Measurements from ENCODE around the gene ZW10.

ZW10 gene

GRCh38 chr11:113695207-113695606, 78.3 kb downstream of the ZW10 start:
- no peak overlapping the region for H3K4me3 ChIP-seq (ENCODE audit: low read length)
- H3K9me3 ChIP-seq (ENCODE audit: control insufficient read depth, low read length) = no peaks in the 10 kb centered on the region
- peaks cover 19% of the 10 kb centered on the region for H3K36me3 ChIP-seq (ENCODE audit: control insufficient read depth, insufficient read depth, low read length, severe bottlenecking)
- no peaks in the 10 kb centered on the region for H3K4me1 ChIP-seq (ENCODE audit: control insufficient read depth, insufficient read depth, low read length)
- no peak overlapping the region for H3K9ac ChIP-seq (ENCODE audit: low read length)
- no peak for DNase-seq (ENCODE audit: low read depth)
- peaks cover 2% of the 10 kb centered on the region for H3K27me3 ChIP-seq (replicated peaks; ENCODE audit: control insufficient read depth, insufficient read depth, low read length)

DNA sequence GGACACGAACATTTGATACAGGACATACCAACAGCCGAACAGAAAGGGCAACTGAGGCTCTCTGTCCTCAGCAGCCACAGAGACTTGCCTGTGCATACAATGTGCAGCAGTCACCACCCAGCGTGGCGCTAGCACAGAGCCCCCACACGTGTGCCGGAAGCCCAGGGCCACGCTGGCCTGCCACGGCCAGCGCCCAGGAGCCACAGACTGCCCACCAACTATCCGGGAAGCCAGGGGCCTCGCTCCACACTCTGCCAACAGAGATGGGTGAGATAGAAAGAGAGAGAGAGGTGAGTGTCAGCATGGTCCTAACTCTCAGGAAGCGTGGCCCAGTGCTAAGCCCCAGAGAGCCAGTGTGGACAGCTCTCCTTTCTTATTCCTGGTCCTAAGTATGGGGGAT, 79.1 kb downstream of the ZW10 start:
- H3K4me1 ChIP-seq (ENCODE audit: control insufficient read depth, insufficient read depth, low read length) = no peaks in the 10 kb centered on the region
- DNase-seq (ENCODE audit: low read depth) = no peak
- H3K4me3 ChIP-seq (ENCODE audit: low read length) = no peak overlapping the region
- no peaks in the 10 kb centered on the region for H3K9me3 ChIP-seq (ENCODE audit: control insufficient read depth, low read length)
- peaks cover 19% of the 10 kb centered on the region for H3K36me3 ChIP-seq (ENCODE audit: control insufficient read depth, insufficient read depth, low read length, severe bottlenecking)
- H3K9ac ChIP-seq (ENCODE audit: low read length) = no peak overlapping the region
- H3K27me3 ChIP-seq (replicated peaks; ENCODE audit: control insufficient read depth, insufficient read depth, low read length) = peaks cover 2% of the 10 kb centered on the region

- no peaks in the 10 kb centered on the region for H3K9me3 ChIP-seq (ENCODE audit: control insufficient read depth, low read length)
- H3K9ac ChIP-seq (ENCODE audit: low read length) = no peak overlapping the region
- H3K4me1 ChIP-seq (ENCODE audit: control insufficient read depth, insufficient read depth, low read length) = no peaks in the 10 kb centered on the region
- no peak for DNase-seq (ENCODE audit: low read depth)
- H3K36me3 ChIP-seq (ENCODE audit: control insufficient read depth, insufficient read depth, low read length, severe bottlenecking) = peaks cover 19% of the 10 kb centered on the region
- H3K27me3 ChIP-seq (replicated peaks; ENCODE audit: control insufficient read depth, insufficient read depth, low read length) = no peaks in the 10 kb centered on the region
- H3K4me3 ChIP-seq (ENCODE audit: low read length) = no peak overlapping the region
These were observed 80.5 kb downstream of the ZW10 start for GRCh38 chr11:113693030-113693429.

DNA sequence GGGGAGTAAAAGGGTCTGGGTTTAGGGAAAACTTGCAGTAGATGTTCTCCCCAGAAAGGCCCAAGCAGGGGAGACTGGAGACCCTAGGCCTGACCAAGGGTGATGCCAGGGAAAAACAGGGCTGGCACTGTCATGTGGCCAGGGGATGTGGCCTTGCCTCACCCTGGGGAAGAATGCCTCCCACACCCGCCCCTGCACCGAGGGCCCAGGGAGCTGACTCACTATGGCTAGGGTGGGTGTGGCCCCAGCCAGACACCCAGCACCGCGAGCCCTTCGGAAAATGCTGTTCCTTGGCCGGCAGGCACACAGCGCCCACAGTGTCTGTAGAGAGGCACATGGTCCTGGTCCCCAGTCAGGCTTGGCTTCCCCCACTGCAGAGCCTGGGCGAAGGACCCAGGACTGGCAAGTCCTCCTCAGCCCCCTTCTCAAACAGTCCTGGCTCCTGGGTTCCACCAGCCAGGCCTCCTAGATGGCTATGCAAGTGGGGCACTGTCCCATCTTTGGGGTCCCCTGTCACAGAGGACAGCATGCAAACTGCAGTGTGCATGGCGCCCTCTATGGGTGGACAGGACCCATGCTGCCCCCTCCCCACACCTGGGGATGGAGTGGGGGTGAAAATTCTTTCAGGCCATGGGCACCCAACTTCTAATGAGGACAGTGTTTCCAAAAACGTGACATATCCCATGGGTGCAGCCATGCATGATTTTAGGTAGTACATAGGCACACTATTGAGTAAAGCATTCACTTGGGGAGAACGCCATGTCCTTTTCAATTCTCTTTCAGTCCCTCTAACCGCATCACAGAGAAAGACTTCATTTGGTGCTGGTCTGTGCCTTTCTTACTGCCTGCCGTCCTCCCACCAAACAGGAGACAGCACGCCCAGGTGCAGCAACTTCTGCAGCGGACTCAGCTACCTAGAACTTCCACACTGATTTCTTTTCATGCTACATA, 82.6 kb downstream of the ZW10 start:
- Histone ChIP-seq H3K4me3 (ENCODE audit: low read length) (no peak overlapping the region), H3K36me3 (ENCODE audit: control insufficient read depth, insufficient read depth, low read length, severe bottlenecking) (peaks cover 3% of the 10 kb centered on the region), H3K9me3 (ENCODE audit: control insufficient read depth, low read length) (no peaks in the 10 kb centered on the region), H3K9ac (ENCODE audit: low read length) (no peak overlapping the region), H3K4me1 (ENCODE audit: control insufficient read depth, insufficient read depth, low read length) (peaks cover under 1% of the 10 kb centered on the region), H3K27me3 (replicated peaks; ENCODE audit: control insufficient read depth, insufficient read depth, low read length) (no peaks in the 10 kb centered on the region)
- peak; percentile 47 for DNase-seq (ENCODE audit: low read depth)

GRCh38 chr11:113689768-113690618, 83.5 kb downstream of the ZW10 start:
- Histone ChIP-seq H3K9ac (ENCODE audit: low read length) (no peak overlapping the region), H3K36me3 (ENCODE audit: control insufficient read depth, insufficient read depth, low read length, severe bottlenecking) (no peaks in the 10 kb centered on the region), H3K4me1 (ENCODE audit: control insufficient read depth, insufficient read depth, low read length) (peaks cover 3% of the 10 kb centered on the region), H3K9me3 (ENCODE audit: control insufficient read depth, low read length) (no peaks in the 10 kb centered on the region), H3K4me3 (ENCODE audit: low read length) (no peak overlapping the region), H3K27me3 (replicated peaks; ENCODE audit: control insufficient read depth, insufficient read depth, low read length) (peaks cover 5% of the 10 kb centered on the region)
- DNase-seq (ENCODE audit: low read depth) = no peak

DNA sequence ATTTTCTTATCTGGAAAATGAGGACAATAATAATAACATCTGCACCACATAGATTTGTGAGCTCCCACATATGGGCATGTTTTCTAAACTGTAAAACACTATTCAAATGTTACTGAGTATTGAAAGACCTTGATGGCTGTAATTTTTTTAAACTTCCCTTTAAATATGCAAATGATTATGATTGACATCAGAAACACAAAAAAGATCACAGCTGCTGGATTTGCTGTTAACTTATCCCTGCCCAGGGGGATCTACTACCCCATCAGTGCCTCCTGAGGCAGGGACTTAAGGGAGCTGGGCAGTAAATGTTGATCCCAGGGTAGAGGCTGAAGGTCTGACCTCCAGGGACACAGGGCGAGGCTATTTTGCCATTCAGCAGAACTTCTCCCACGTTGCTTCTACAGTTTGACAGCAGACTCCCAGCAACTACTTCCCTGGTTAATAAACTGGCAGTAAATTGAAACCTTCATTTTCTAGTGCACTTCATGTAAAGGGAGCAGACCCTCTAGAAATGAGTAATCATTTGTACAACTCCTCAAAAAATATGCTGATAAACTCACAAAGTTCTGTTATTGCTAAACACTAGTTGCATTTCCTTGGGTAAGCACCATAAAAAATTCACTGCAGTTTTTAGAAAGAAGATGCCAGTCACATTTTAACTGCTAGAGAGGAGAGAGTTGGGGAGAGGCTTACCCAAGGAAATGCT, 87.7 kb downstream of the ZW10 start:
- Histone ChIP-seq H3K4me3 (ENCODE audit: low read length) (no peak overlapping the region), H3K4me1 (ENCODE audit: control insufficient read depth, insufficient read depth, low read length) (peaks cover 5% of the 10 kb centered on the region), H3K9me3 (ENCODE audit: control insufficient read depth, low read length) (no peaks in the 10 kb centered on the region), H3K9ac (ENCODE audit: low read length) (no peak overlapping the region), H3K36me3 (ENCODE audit: control insufficient read depth, insufficient read depth, low read length, severe bottlenecking) (no peaks in the 10 kb centered on the region), H3K27me3 (replicated peaks; ENCODE audit: control insufficient read depth, insufficient read depth, low read length) (peaks cover 30% of the 10 kb centered on the region)
- DNase-seq (ENCODE audit: low read depth) = no peak

DNA sequence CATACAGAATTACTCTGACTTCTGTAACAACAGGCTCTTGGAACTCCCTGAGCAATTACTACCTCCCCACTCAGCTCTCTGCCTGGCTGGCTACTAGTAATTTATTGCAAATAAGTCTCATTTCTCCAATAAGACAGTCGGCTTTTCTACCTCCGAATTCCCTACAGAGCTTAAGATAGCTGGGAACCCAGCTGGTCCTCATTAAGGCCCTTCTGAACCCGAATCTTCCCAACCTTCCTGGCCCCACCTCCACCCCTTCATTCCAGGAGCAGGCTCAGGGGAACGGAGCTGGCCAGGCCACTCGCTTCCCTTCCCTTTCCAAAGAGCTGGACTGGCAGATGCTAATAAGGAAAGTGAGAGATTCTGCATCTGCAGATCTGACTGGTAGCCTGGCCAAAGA, 89.0 kb downstream of the ZW10 start:
- H3K27me3 ChIP-seq (replicated peaks; ENCODE audit: control insufficient read depth, insufficient read depth, low read length) = peaks cover 43% of the 10 kb centered on the region
- no peak overlapping the region for H3K9ac ChIP-seq (ENCODE audit: low read length)
- no peak overlapping the region for H3K4me3 ChIP-seq (ENCODE audit: low read length)
- H3K9me3 ChIP-seq (ENCODE audit: control insufficient read depth, low read length) = no peaks in the 10 kb centered on the region
- H3K36me3 ChIP-seq (ENCODE audit: control insufficient read depth, insufficient read depth, low read length, severe bottlenecking) = no peaks in the 10 kb centered on the region
- peaks cover 5% of the 10 kb centered on the region for H3K4me1 ChIP-seq (ENCODE audit: control insufficient read depth, insufficient read depth, low read length)
- DNase-seq (ENCODE audit: low read depth) = no peak

DNA sequence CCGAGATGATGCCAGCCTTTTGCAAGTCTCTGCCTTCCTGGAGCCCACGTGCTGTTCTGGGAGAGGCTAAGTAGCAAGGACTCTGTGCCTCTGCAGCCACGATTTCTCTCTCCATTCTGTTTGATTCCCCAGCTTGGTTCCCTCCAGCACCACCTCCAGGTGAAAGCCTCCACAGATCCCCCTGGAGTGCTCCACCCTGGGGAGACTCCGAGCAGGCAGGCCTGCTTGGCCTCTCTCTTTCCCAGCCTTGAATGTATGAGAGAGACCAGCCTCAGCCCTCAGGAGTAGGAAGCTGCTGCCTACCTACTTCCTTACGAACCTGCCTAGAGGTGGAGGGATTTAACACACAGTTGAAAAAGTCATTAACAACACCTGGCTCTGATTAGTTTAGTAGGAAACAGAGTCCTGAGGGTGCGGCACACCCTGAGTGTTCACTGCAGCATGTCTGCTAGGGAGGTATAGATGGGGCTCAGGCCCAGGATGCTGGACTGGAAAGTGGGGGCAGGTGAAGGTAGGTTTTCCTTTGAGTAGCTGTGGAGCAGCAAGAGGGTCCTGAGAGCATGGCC, 89.9 kb downstream of the ZW10 start:
- Histone ChIP-seq H3K4me3 (ENCODE audit: low read length) (no peak overlapping the region), H3K9ac (ENCODE audit: low read length) (no peak overlapping the region), H3K4me1 (ENCODE audit: control insufficient read depth, insufficient read depth, low read length) (peaks cover 5% of the 10 kb centered on the region), H3K9me3 (ENCODE audit: control insufficient read depth, low read length) (no peaks in the 10 kb centered on the region), H3K27me3 (replicated peaks; ENCODE audit: control insufficient read depth, insufficient read depth, low read length) (peaks cover 51% of the 10 kb centered on the region), H3K36me3 (ENCODE audit: control insufficient read depth, insufficient read depth, low read length, severe bottlenecking) (no peaks in the 10 kb centered on the region)
- DNase-seq (ENCODE audit: low read depth) = no peak

Measured in adipocyte (in vitro differentiated cells).